EL (cell line): ENCODE results near the gene TUBD1.

Source experiments
- DNase-seq: peaks from one replicate; pipeline ENCODE4 v3.0.0-alpha.2; 2016

TUBD1 gene

GRCh38 chr17:59814685-59815084 is 78.1 kb downstream of the TUBD1 start:
- no peak for DNase-seq

GRCh38 chr17:59814276-59814675 is 78.5 kb downstream of the TUBD1 start:
- no peak for DNase-seq

- DNase-seq: no peak
Observed at GRCh38 chr17:59812139-59812538, 80.6 kb downstream of the TUBD1 start.

GRCh38 chr17:59811209-59811608 is 81.5 kb downstream of the TUBD1 start:
- no peak for DNase-seq

GRCh38 chr17:59810894-59811153 is 81.9 kb downstream of the TUBD1 start:
- DNase-seq: no peak
